Left cardiac atrium (tissue), 4 donors: ENCODE data around the gene TOM1L2. TPM values are rescaled to one million over a fixed set of nuclear protein-coding genes. Genes with fewer than 3 reads are reported as not detected.
"Not testable (repeated sequence)": the region's sequence is repeated elsewhere in the genome, so short reads cannot be mapped to it uniquely, and the experiment has no call there.

Experiments used
- ATAC-seq, 2 donors: fragments of 200-7000 bp; cut with Tn5 transposase; one replicate each; pipeline ENCODE4 v1.9.1; 2020; ENCODE audit warnings: mild to moderate bottlenecking in 2 of 2, moderate library complexity in 2 of 2
- DNase-seq: peaks from one replicate; pipeline ENCODE4 v3.0.0-alpha.2; 2020
- intact Hi-C, 2 donors: fragments of 100-400 bp; cut with DNase I; formaldehyde crosslinking; loops; one replicate each; pipeline versions ENCODE4 v1.14.1 to v1.15.1; 2022 to 2023
- total RNA-seq, 2 donors: library from RNA; stranded (reverse); fragmentation: NEBNext Ultra II Directional; extraction: Animal tissue kit (Norgen Biotek cat#: 25700); gene quantifications; one replicate each; pipeline ENCODE4 v1.2.1, GENCODE V29; 2021
- donor health status: DM: no; HTN: yes; CAD: no.
- donor health status: DM: no; HTN: yes; CAD: no; lungs with severe emphysema.
- donor health status: DM: yes; HTN: yes; CAD: no.
- donor health status: Dilated cardiomyopathy.

Gene TOM1L2
- total RNA-seq, 2 donors from 2014 or later: 179 to 183 TPM

DNA sequence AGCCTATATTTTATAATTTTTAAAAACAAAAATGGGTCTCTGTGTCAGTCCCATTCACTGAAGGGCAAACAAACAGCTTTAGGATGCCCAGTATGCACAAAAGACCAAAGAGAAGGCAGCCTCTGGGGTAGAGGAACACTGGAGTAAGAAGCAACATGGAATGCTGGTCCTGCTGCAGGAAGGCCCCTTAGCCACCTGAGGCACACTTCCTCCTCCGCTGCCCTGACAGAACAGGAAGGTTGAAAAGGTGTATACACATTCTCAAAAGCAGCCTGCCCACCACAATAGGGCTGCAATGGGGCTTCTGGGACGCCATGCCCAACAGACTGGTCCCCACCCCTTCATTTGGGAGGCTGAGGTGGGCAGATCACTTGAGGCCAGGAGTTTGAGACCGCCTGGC lies 19.5 kb downstream of the TOM1L2 start:
- ATAC-seq: no peak
- intact Hi-C loops: no loop called here
- DNase-seq: no peak

DNA sequence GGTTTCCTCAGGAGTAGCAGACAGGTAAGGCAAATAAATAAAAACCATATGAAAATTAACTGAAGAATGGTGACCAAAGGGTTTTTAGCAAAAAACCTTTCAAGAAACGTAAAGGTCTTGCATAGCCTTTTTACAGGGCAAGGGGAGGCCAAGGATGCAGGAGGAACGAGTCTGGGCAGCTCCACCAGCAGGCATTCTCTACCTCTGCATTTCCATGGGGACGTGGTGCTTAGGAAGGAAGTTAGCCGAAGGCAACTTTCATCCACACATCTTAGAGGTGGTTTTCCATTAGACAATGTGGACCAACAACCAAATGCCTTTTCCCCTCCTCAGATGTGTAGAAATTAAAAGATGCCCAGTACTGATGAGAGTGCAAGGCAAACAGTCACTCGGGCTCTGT lies 20.7 kb downstream of the TOM1L2 start:
- ATAC-seq (no peak), DNase-seq (no peak)
- intact Hi-C loops: no loop called here

DNA sequence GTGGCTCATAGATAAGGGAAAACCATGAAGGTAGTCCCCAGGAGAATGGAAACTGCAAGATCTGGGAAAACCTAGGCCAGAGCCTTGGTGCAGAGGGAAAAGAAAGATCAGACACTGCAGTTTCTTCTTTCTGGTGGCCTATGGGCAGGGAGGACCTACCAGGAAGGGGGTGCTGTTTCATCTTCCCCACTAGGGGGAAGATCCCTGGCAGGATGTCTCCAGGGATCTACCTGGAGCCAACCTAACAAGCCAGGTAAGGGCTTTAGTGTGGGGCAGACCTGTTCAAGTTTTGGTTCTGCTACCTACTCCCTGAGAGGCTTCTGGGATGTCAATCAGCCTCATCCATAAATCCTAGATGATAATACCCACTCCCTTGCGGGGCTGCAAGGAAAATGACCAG lies 21.4 kb downstream of the TOM1L2 start:
- intact Hi-C loops: no loop called here
- no peak for ATAC-seq
- DNase-seq: no peak

DNA sequence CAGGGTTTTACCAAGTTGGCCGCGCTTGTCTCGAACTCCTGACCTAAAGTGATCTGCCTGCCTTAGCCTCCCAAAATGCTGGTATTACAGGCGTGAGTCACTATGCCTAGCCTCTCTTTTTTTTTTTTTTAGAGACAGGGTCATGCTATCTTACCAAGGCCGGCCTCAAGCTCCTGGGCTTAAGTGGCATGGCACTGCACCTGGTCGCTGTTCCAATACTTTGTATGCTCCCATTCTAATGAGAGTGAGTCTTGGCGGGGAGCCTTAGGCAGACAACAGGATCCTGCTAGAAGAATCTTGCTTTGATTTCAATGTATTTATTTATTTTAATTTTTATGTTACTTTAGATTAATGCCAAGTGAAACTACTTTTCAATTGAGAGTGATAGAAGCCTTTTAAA lies 21.9 kb downstream of the TOM1L2 start:
- intact Hi-C loops: no loop called here
- ATAC-seq (no peak), DNase-seq (no peak)

DNA sequence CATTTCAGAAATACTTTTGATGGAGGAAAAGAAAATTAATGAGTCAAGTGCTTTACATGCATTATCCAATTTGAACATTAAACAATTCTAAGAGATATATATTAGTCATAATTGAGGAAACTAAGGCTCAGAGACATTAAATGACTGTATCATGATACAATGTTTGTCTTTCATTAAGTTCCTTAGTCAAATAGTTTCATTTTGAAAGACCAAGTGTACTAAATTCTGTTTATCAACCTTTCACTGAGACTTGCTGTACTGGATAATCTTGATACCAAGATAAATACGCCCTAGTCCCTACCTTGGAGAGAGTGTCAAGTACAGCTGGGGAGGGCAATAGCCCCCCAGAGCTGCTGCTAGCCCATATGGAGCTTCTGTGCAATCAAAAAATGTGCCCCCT lies 24.2 kb downstream of the TOM1L2 start:
- DNase-seq (no peak), ATAC-seq (no peak)
- intact Hi-C loops: no loop called here

DNA sequence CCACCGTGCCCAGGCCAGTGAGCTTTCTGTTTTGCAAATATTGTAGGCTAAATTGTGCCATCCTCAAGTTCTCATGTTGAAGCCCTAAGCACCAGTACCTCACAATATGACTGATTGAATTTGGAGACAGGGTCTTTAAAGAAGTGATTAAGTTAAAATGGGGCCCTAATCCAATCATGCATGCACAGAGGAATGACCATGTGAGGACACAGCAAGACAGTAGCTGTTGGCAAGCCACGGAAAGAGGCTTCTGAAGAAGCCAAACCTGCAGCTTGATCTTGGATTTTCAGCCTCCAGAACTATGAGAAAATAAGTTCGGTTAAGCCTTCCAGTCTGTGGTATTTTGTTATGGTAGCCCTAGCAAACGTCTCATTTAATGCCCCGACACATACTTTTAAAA lies 24.9 kb downstream of the TOM1L2 start:
- DNase-seq (no peak), ATAC-seq (no peak)
- intact Hi-C loops: no loop called here

DNA sequence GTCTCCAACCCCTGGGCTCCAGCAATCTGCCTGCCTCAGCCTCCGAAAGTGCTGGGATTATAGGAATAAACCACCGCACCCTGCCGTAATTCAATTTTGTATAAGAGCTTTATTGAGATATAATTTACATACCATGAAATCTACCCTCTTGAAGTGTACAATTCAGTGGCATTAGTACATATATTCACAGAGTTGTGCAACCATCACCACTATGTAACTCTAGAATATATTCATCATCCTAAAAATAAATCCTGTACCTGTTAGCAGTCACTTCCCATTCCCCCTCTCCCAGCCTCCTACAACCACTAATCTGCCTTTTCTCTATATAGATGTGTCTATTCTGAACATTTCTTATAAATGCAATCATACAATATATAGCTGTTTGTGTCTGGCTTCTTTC lies 26.1 kb downstream of the TOM1L2 start:
- DNase-seq (no peak), ATAC-seq (no peak)
- intact Hi-C loops: no loop called here

DNA sequence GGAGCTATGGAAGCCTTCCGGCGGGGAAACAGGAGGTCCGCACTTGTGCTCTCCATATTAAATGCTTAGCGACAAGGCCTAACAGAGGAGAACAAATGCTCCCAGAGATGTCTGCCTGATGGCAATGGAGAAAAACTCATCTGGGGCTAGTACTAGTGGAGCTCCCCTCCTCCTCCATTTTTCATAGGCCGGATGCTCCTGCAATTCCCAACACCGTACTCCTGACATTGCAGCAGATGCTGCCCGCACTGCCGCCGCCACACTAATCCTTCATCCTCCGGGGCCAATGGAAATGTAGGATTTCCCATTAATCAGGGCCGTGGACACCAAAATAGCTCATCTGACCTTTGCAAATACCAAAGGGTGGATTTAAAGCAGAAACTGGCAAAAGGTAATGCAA lies 27.5 kb downstream of the TOM1L2 start:
- ATAC-seq (no peak), DNase-seq (no peak)
- intact Hi-C loops: no loop called here

DNA sequence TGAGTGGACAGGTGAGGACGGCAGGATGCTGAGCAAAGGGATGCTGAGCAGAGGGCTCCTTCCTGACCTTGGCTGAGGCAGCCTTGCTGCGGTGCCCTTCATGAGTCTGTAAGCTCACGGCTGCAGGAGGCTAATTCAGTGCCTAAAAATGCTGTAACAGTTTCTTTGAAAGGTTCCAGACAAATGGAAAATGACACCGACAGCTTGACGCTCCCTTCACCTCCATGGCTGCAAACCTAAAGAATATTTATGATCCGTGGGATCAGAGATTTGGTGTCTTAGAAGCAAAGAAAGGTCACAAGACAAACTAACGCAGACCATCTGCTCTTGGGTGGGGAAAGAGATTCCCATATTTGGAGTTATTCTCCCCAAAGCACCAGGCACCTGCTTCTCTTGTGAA lies 28.0 kb downstream of the TOM1L2 start:
- ATAC-seq: no peak

DNA sequence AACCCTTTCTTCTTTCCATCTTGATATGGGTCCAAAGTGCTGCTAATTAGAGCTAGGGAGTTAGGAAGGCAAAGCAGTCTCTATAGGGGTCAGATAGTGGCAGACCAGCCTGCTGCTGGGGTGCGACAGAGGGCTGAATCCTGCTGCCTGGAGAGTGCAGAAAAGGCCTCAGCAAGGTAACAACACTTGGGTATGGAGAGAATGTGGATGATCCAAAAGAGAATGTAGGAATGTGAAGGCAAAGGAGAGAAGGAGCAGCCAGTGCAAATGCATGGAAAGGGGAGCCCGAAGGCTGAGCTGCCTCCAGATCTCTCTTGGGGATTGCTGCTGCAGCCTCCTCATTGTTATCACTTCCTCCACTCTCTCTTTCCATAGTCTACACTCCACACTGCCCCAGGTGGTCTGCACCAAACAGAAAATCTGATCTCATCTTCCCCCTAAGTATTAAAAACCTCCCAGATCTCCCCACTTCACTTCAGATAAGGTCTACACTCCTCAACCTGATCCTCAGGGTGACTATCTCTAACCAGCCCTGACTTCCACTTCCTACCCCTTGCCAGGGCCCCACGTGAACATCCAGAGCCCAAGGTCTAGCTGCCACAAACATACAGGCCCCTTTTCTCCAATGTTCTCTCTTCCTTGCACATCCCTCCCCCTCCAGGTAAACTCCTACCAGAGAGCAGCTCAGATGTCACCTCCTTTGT lies 28.8 kb downstream of the TOM1L2 start:
- ATAC-seq (peak; percentile 2 to 33), DNase-seq (no peak)
- intact Hi-C loops: no loop called here

More for the DNA sequence above, 28.0 kb downstream of the TOM1L2 start:
- DNase-seq: no peak
- intact Hi-C loops: no loop called here

DNA sequence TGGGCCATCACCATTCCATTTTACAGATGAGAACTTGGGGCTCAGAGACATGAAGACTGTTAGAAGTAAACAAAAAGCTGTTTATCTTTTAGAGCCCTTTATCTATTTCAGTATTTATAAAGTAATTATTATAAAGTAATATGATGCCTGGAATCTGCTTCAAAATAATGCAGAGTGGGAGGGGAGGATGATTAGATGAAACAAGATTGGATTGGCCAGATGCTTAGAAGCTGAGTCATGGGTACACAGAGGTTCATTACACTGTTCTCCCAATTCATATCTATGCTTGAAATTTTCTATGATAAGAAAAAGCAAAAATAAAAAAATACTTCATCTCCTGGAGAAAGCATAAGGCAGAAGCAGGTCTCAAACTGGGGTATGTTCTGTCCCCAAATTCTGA lies 29.4 kb downstream of the TOM1L2 start:
- intact Hi-C loops: no loop called here
- ATAC-seq: peak; percentile 50 to 77

DNA sequence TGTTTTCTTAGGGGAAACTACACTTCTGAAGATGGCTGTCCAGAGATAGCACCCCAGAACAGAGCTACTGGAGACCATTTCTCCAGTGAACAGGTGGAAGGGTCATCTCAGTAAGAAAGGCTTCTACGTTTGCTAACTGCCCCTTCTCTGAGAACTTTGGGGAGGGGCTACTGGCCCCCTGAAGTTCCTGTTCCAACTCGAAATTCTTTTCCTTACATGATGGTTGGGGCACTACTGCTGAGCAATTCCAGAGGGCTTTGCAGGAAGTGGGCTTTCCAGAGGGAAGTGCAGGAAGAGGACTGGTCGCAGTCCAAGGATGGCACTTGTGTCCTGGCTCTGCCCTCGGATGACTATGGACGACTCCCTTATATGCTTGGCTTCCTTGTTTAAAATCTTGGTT lies 31.2 kb downstream of the TOM1L2 start:
- intact Hi-C loops: no loop called here

More for the DNA sequence above, 29.4 kb downstream of the TOM1L2 start:
- DNase-seq: no peak

DNA sequence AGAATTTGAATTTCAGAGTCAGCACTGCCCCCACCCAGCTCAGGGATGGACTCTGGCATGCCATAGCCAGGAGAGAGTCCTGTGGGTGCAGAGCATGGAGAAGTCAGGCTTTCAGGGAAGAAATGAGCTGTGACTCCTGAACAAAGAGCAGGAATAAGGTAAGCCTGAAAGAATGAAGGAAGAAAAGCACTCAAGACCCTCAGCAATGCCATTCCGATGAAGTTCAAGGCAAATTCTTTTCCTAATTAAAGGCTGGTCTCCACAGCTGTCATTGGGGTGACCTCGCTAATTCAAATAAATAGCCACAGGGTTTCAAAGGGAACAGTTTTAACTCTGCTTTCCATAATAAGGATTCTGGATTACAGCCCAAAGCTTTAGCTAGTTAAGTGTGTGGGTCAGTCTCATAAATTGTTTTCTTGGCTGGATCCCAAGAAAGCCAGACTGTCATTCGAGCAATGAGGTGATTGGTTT lies 31.7 kb downstream of the TOM1L2 start:
- no peak for DNase-seq
- intact Hi-C loops: no loop called here
- ATAC-seq: no peak

More for the DNA sequence above, 31.2 kb downstream of the TOM1L2 start:
- ATAC-seq (no peak), DNase-seq (no peak)

DNA sequence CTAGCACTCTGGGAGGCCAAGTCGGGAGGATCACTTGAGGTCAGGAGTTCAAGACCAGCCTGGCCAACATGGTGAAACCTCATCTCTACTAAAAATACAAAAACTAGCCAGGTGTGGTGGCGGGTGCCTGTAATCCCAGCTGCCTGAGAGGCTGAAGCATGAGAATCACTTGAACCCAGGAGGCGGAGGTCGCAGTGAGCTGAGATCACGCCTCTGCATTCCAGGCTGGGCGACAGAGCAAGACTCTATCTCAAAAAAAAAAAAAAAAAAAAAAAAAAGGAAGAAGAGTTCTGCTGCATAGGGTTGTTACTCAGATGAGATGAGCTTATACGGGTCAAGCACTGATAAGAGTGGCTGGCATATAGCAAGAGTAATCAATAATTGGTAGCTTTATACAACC lies 32.3 kb downstream of the TOM1L2 start:
- ATAC-seq, DNase-seq, intact Hi-C loops: not testable (repeated sequence)

DNA sequence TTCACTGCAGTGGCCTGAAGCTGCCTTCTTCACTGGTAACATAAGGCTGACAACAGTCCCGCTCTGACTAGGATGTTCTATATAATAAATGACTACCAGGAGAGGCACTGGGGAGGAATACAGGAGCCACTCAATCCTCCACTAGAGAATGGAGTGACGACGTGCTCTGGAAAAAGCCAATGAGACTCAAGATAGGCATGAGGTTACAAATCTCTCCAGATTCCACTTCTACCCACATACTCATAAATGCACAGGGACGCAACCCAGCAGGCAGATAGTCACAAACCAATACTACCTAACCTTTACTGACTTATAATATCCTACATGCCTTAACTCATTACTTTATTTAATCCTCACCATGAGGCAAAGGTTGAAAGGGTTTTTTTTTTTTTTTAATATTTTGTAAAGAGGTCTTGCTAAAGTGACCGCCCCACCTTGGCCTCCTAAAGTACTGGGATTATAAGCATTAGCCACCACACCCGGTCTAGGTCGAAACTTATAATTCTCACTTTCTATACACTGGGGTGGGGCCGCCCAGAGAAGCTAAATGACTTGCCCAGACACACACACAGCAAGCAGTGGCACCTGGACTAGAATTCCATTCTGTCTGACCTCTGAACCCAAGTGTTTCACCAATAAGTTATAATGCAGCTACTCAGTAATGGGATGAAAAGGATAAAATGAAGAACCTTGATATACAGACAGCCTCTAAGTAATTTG lies 33.7 kb downstream of the TOM1L2 start:
- intact Hi-C loops: no loop called here
- DNase-seq (no peak), ATAC-seq (no peak)

DNA sequence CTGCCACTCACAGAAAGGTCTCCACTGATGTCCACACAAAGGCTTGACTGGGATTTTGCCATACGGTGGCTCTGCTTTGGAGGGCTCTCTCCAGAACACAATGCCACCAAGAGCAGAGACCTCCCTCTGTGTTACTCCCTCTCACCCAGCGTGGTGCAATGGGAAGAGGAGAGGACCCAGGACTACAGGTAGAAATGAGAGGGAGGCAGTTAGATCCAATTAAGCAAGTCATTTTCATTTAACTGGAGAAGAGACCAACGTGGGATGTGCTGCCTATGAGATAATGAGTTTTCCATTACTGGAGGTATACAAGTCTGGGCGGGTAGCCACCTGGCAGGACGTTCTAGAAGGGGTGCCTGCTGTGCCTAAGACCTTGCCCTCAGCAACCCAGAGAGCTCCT lies 34.2 kb downstream of the TOM1L2 start:
- intact Hi-C loops: no loop called here
- no peak for ATAC-seq
- DNase-seq: no peak

DNA sequence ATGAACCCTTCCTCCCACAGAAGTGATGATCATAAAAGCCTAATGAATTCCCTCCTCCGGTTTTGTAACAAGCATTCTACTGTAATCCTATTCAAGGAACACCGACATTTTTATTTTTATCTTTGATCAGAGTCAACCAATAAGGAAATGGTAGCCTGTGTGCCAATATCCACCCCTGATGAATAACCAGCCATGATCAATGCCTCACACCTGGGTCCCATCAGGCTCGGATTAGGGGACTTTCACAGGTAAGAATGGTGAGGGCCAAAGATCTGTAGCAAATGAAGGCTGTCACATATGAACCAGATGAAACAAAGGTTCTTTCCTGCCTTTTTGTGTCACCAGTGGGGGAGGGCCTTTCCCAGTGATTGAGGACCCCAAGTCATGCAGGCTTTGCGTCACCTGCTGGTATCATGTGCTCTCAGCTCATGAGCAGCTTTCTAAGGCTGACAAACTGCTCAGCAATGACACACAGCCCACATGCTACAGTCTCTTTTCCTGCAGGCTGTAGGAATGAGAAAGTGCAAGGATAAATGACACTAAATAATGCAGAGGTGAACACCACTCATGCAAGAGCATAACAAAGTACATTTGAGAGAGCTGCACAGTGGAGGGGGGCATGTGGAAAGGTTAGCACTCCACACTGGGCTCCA lies 34.9 kb downstream of the TOM1L2 start:
- intact Hi-C loops: no loop called here
- ATAC-seq (no peak), DNase-seq (no peak)

DNA sequence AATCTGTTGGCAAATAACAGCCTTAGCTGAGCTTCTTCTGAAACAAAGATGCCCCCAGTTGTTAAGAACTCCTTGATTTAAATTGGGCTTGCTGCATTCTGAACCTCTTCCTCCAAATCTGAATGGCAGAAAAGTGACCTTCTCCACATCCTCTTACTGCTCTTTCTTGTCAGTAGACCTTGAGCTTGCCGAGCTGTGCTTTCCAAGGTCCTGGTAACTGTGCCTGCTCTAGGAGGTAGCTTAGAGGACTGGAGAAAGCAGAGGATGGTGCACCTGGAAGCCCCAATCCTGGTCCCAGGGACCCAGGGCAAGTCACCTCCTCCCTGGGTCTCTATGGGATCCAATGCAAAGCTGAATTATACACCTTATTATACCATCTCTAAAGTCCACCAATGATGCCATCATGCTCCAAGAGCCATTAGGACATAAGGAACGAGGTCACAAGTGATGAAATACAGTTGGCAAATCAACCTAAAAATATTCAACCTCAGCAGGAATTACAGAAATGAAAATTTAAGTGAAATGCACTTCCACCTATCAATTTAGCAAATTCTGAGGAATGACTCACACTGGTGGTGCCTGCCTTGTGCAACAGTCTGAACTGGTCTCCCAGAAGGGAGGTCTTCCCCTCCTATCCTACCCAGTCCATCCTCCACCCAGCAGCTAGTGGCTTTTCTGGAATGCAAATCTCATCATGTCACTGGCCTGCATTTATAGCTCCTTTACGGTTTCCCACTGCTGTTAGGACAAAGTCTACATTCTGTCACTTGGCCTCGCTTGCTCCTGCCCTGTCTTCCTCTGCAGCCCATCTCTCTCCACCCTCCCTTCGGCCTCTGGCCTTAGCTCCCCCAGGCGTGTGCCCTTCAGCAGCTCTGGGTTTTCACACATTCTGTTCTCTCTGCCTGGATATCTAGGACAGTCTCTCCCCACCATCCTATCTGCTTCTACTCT lies 36.6 kb downstream of the TOM1L2 start:
- intact Hi-C loops: no loop called here
- DNase-seq (peak; percentile 49), ATAC-seq (peak; percentile 77 to 89)

DNA sequence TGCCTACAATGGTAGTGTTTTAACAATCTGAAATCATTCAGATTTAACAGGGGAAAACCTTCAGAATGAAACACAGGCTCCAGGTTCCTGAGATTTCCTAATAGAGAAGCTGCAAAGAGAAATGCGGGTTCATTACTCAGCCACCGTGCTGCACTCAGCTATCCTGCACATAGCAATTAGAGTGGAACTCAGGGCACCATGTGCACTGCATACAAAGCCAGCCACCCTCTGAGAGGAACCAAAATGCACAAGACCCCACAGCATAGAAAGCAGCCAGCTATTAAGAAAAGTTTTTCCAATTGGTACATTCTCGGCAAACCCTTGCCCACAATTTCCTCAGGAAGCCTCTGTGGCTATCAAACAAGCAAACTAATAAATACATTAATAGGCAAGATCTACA lies 37.4 kb downstream of the TOM1L2 start:
- DNase-seq (no peak), ATAC-seq (no peak)
- intact Hi-C loops: no loop called here
